Anterior cingulate cortex (tissue), 58 donors: ENCODE data around the gene MEOX1.
"Not testable (repeated sequence)": the region's sequence is repeated elsewhere in the genome, so short reads cannot be mapped to it uniquely, and the experiment has no call there.

Source experiments
- DNase-seq, 58 donors: peaks; one replicate each; lab custom pipeline; 2025; lab: John Stamatoyannopoulos, UW

Gene MEOX1

GRCh38 chr17:43626023-43626422 lies 35.7 kb downstream of the MEOX1 start:
- DNase-seq: no peak

- no peak for DNase-seq
Measured at GRCh38 chr17:43625606-43626005, 36.1 kb downstream of the MEOX1 start.

GRCh38 chr17:43620581-43620980 lies 41.1 kb downstream of the MEOX1 start:
- no peak for DNase-seq

GRCh38 chr17:43620147-43620546 lies 41.6 kb downstream of the MEOX1 start:
- DNase-seq: no peak

- DNase-seq: no peak
Measured at GRCh38 chr17:43619705-43620104, 42.0 kb downstream of the MEOX1 start.

GRCh38 chr17:43618276-43618675 lies 43.4 kb downstream of the MEOX1 start:
- DNase-seq: no peak

- DNase-seq: no peak
Measured at GRCh38 chr17:43616852-43617251, 44.9 kb downstream of the MEOX1 start.

- DNase-seq: no peak
Measured at GRCh38 chr17:43616421-43616820, 45.3 kb downstream of the MEOX1 start.

- DNase-seq: no peak
Measured at GRCh38 chr17:43616029-43616351, 45.7 kb downstream of the MEOX1 start.

- no peak for DNase-seq
Measured at GRCh38 chr17:43615330-43616028, 46.2 kb downstream of the MEOX1 start.

- no peak for DNase-seq
Measured at GRCh38 chr17:43614561-43614960, 47.2 kb downstream of the MEOX1 start.

- DNase-seq: peak in 18 of 58 donors; percentile 3 to 38 (median 18)
Measured at GRCh38 chr17:43613917-43614316, 47.8 kb downstream of the MEOX1 start.

GRCh38 chr17:43612515-43612914 lies 49.2 kb downstream of the MEOX1 start:
- DNase-seq: no peak

- DNase-seq: no peak
Measured at GRCh38 chr17:43611230-43611969, 50.3 kb downstream of the MEOX1 start.

- DNase-seq: no peak
Measured at GRCh38 chr17:43609613-43610385, 51.9 kb downstream of the MEOX1 start.

- peak in 7 of 58 donors; percentile 4 to 48 (median 12) for DNase-seq
Measured at GRCh38 chr17:43608313-43608712, 53.4 kb downstream of the MEOX1 start.

- no peak for DNase-seq
Measured at GRCh38 chr17:43604549-43604948, 57.2 kb downstream of the MEOX1 start.

- no peak for DNase-seq
Measured at GRCh38 chr17:43603321-43603720, 58.4 kb downstream of the MEOX1 start.

GRCh38 chr17:43602556-43602955 lies 59.2 kb downstream of the MEOX1 start:
- DNase-seq: not testable (repeated sequence)

- peak in 3 of 58 donors; percentile 4 to 15 (median 15) for DNase-seq
Measured at GRCh38 chr17:43601280-43602039, 60.3 kb downstream of the MEOX1 start.

GRCh38 chr17:43599835-43600234 lies 61.9 kb downstream of the MEOX1 start:
- DNase-seq: no peak
